HG03378 (cell line): Measurements from ENCODE around the gene YIF1A.
"Not testable (repeated sequence)": the region's sequence is repeated elsewhere in the genome, so short reads cannot be mapped to it uniquely, and the experiment has no call there.

ENCODE experiments used
- ATAC-seq: cut with Tn5 transposase; IDR thresholded peaks from one replicate; pipeline ENCODE4 v1.9.1; 2021; ENCODE audit warnings: mild to moderate bottlenecking, moderate library complexity; ENCODE audit not compliant: unreplicated experiment

The YIF1A gene

DNA sequence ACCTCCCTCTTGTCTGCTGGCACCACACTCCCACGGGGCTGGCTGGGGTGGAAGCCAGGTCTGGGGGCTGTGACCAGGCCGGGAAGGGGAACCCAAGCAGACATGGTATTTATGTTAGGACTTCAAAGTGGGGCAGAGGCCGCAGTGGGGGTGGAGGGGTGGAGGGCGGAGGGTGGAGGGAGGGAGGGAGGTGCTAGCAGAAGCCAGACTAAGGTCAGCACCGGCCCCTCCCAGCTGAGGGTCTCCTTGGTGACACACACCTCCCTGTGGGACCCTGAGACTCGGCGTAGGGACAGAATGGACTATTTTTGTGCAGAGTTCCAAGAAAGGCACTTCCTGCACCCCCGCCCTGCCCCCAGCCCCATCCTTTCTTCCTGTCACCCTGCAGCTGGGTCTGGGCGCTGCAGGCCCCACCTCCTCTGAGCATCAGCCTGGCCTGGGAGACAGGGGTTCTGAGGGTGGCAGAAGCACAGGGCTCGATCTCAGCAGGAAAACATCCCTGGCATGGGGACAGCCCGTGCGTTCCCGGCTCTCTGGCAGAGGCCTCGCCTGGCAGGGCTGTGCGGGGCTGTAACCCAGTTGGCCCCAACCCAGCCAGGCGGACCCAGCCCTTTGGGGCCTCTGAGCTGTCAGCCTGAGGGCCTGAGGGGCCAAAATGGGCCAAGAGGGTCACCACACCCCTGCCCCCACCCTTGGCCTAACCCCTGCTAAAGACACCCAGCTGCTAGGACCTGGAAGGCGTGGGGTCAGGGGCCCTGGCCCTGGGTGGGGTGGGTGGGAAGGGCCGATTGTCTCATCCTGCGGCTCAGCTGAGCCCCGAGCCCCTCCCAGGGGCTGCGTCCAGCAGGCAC is 37.5 kb upstream of the YIF1A start:
- ATAC-seq = no peak

DNA sequence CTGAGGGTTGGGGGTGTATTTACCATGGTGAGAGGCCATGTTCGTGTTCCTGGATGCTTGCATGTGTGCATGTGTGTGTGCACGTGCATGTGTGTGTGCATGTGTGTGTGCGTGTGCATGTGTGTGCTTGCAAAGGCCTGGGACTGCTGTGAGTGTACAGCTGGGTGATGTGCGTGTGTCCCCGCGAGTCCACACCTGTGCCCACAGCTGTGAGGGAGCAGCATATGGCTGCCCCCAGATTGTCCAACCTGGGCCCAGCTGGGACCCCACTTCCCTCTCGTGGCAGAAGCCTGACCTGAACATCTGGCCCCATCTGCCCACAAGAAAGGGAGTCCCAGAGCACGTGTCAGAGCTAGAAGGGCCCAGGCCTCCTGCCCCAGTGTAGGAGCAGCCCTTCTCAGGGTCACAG is 36.3 kb upstream of the YIF1A start:
- no peak for ATAC-seq

DNA sequence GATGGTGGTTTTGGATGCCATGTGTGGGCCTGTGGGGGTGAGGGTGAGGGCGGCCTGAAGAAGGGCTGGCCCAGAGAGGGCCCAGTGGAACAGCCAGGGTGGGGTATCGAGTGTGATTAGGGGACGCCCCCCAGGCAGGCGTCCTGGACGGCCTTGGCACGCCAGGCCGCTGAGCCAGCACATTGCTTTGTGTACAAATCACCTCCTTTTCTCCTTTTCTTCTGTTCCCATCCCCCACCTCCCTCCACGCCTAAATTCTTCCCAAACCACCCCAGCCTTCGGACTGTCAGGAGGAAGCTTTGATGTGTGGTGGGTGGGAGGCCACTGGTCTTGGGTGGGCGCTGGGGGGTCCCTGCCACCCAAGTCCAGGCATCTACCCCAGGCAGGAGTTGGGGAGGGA is 35.7 kb upstream of the YIF1A start:
- ATAC-seq = no peak

DNA sequence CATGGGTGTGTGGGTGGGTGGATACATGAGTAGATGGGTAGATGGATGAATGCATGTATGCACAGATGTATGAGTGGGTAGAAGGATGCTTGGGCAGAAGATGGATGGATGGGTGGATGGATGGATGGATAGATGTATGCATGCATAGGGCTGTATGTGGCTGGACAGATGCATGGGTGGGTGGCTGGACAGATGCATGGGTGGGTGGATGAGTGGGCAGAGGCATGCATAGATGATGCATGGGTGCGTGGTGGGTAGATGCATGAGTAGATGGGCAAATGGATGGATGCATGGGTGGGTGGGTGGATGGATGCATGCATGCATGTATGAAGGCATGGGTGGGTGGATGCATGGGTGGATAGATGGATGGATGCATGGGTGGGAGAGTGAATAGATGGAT is 34.7 kb upstream of the YIF1A start:
- no peak for ATAC-seq

DNA sequence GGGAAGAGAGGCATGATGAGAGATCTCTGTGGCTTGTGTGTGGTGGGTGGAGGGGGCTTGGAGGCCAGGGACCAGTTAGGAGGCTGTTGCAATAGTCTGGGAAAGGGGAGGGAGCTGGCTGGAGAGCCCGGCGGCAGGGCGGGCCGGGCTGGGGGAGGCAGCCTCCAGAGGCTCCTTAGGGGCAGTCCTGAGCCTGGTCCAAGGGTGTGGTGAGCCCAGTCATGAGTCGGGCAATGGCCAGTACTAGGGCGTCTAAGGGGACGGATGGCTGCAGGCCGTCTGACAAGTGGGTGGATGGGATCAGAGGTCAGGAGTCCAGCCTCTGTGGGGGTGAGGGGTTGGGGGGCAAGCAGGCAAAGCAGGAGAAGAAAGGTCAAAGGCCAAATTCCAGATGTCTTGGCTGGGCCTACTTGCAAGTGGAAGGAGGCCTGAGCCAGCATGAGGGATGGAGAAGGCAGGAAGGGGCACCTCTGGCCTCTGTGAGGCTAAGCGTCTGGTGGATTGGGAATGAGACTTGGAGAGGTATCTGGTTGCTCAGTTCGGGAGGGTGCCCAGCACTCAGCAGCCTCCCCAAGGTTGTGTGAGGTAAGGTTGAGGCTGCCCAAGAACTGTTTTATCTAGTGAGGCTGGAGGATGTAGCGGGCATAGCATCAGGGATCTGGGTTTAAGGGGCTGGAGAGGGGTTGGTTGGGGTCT is 33.9 kb upstream of the YIF1A start:
- no peak for ATAC-seq

DNA sequence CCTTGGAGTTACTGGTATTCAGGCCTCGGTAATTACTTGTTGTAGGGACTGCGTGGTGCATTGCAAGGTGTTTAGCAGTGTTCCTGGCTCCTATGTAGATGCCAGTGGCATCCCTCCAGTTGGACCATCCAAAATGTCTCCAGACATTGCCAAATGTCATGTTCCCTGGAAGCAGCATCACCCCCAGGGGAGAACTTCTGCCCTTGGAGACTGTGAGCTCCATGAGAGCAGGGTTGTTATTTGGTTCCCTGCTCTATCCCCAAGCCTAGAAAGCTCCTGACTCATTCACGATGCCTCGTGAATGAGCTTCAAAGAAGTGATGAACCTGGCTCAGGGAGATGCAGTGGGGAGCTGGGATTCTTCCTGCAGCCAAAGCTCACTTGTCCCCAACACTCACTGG is 32.7 kb upstream of the YIF1A start:
- ATAC-seq = no peak

DNA sequence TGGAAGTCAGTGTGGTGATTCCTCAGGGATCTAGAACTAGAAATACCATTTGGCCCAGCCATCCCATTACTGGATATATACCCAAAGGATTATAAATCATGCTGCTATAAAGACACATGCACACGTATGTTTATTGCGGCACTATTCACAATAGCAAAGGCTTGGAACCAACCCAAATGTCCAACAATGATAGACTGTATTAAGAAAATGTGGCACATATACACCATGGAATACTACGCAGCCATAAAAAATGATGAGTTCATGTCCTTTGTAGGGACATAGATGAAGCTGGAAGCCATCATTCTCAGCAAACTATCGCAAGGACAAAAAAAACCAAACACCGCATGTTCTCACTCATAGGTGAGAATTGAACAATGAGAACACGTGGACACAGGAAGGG is 31.8 kb upstream of the YIF1A start:
- ATAC-seq = not testable (repeated sequence)

DNA sequence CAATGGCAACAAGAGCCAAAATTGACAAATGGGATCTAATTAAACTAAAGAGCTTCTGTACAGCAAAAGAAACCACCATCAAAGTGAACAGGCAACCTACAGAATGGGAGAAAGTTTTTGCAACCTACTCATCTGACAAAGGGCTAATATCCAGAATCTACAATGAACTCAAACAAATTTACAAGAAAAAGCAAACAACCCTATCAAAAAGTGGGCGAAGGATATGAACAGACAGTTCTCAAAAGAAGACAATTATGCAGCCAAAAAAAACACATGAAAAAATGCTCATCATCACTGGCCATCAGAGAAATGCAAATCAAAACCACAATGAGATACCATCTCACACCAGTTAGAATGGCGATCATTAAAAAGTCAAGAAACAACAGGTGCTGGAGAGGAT is 31.3 kb upstream of the YIF1A start:
- ATAC-seq = not testable (repeated sequence)

DNA sequence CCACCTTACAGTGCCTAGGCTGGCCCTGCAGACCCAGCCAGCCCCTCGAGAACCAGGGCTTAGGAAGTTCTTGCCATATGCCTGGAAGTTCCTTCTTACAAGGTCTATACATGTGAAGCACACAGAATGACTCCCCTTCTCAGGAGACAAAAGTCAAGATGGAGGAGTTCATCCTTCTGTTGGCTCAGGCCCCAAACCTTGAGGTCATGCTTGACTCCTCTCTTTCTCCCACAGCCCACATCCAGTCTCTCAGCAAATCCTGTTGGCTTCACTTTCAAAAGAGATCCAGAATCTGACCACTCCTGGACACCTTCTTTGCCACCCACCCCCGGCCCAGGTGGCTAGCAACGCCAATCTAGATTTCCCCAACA is 29.6 kb upstream of the YIF1A start:
- ATAC-seq = no peak

DNA sequence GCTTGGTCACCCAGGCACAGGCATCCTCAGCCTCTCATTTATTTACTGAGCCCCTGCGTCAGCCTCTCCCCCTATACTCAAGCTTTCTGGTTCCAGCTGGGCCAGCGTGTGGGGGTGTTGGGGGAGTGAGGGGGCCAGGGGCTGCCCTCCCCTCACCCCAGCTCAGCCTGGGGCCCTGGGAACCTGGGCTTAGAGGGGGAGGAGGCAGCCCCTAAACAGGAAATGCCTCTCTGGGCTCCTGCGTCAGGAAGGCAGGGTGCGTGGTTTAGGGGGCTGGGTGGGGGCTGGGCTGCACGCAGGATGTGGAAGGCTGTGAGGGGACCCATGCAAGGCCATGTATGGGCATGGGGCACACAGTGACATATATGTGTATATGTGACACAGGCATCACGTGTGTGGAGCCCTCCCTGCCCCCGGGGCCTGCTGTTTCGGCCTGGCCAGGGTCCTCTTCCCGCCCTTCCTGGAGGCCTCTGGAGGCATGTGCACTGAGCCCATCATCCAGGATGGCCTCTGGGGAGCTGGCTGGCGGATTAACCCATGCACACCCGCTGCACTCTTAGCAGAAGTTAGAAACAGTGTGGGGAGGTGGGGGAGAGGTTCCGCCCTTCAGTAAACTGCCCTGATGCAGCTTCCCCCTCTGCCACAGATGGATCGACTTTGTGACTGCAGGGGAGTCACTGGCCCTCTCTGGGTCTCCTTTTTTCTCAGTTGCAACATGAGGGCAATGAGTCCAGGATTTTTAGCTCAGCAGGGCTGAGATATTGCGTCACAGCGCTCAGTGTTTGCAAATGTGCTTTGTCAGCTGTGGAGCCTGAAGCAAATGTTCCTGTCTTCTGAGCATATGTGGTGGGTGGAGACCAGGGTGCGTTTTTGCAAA is 29.0 kb upstream of the YIF1A start:
- ATAC-seq = no peak

DNA sequence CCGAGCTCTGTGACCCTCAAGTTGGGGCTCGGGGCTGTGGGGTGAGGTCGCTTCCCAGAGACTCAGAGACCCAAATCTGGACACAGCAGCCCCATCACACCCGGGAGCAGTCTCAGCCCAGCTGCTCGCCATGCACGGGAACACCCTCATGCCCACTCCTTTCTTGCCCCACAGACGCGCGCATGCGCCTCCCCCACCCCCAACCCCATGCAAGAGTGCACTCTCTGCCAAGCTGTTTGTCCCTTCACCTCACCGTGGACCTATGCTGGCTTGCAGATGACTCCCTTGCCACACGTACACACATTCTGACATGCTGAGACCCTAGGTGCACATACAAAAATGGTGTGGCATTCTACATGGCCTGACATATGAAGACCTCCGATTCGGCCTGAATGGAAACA is 28.4 kb upstream of the YIF1A start:
- ATAC-seq = no peak

DNA sequence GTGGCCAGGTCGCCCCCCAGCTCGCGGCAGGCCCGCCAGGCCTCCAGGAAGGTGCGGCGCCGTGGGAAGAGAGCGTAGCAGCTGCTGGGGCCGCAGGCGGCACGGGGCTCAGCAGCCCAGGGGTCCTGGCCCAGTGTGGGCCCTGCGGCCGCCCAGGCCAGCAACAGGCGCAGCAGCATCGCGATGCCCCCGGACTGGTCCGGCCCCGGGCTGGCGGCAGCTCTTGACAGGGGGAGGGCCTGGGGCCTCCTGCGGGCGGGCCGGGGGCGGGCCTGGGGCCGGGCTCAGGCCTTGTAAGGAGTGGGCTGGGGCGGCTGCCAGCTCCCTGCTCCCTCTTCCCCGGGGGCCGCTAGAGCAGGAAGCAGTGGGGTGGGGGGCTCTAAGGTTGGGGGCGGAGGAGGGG is 27.9 kb upstream of the YIF1A start, which contains the start of gene CD248:
CD248 (minus strand) TSS at position 196 of the 403 bp plus-strand sequence; CDS start at position 179, 17 bp downstream.
- no peak for ATAC-seq

DNA sequence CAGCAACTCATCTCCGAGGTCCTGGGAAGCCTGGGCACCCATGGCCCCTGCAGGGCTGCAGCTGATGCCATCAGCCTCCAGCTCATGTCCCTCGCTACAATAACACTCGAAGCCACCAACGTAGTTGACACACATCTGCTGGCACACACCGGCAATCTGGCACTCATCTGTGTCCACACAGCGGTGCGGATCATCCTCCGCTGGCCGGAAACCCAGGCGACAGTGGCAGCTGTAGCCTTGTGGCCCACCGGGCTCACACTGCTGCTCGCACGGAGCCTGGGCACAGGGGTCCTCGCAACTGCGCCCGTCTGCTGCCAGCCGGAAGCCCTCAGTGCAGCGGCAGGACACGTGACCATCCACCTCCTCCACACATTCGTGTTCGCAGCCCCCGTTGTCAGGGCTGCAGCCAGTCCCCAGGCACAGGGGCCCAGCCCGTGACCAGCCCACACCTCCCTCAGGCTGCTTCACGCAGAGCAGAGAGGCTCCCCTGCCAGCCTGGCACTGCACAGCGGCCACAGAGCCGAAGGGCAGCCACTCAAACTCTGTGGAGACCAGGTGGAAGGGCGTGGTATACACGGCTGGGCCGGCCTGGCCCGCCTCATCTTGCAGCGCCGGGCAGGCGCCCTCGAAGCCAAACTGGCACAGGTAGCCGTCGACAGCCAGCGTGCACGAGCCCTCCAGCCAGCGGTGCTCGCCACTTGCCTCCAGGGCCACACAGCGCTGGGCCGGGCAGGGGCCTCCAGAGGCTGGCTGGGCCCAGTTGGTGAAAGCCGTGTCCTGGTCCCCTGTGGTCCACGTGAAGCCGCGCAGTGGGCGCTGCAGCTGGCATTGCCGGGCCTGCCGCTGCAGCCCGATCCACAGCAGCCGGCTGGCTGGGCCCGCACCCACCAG is 27.2 kb upstream of the YIF1A start:
- no peak for ATAC-seq

DNA sequence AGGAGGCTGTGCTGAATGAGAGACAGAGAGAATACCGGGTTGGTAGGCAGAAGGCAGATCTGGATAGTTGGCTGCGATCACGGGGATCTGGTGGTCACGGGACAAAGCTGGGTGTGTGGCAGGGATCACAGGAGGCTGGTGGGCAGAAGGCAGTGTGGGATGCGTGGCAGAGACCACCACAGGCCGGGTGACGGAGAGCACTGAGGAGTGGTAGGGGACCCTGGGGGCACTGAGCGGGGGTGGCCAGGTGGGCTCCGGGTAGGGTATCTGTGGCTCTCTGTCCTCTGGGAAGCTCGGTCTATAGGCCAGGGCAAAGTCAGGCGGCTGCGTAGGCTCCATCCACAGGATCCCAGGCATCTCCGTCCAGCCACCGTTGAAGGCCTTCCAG is 26.5 kb upstream of the YIF1A start:
- ATAC-seq = no peak

DNA sequence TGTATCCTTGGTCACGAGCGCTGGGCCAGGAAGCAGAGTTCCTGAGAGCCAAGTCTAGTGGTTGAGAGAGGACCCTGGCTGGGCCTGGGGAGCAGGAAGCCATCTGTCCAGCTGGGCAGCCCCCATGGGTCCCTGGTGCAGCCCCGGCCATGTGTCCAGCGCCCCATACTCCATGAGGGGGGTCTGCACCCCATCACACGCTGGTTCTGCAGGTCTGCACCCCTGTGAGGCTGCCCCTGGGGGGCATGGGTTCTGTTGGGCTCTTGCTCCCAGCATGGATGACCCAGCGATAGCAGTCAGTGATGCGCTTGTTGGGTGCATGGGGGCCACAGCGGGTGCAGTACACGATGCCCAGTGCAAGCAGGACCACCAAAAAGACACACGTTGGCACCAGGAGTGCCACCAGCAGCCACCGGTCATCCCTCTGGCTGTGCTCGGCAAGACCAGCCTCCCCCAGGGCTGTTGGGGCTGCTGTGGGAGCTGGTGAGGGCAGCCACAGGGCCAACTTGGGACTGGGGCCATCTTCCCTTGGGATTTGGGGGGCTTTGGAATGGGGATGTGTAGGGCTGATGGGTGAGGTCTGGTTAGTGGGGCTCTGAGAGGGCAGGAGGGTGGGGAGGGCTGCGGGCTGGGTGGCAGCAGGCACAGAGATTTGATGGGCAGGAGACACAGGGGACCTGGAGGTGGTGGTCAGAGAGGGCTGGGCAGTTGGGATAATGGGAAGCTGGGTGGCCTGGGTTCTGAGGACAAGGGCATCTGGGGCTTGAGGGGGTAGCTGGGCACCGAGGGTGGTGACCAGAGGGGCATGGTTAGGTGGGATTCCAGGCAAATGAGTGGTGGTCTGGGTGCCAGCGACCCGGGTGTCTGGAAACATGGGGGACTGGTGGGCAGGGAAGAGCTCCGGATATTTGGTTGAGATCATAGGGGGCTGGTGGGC is 25.9 kb upstream of the YIF1A start:
- no peak for ATAC-seq

DNA sequence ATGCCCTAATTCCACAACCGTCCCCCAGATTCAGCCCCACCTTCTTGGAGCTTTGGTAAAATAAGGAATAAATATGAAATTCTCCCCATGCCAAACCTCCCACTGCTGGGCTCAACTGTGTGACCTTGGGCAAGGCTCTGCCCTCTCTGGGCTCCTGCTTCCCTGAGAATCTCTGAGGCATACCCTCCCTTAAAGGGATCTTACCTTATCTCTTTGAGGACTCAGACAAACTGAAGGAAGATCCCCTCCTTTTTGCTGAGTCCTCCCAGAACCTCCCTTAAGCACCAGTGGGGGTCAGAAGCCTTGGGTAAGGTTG is 25.2 kb upstream of the YIF1A start:
- ATAC-seq = no peak

DNA sequence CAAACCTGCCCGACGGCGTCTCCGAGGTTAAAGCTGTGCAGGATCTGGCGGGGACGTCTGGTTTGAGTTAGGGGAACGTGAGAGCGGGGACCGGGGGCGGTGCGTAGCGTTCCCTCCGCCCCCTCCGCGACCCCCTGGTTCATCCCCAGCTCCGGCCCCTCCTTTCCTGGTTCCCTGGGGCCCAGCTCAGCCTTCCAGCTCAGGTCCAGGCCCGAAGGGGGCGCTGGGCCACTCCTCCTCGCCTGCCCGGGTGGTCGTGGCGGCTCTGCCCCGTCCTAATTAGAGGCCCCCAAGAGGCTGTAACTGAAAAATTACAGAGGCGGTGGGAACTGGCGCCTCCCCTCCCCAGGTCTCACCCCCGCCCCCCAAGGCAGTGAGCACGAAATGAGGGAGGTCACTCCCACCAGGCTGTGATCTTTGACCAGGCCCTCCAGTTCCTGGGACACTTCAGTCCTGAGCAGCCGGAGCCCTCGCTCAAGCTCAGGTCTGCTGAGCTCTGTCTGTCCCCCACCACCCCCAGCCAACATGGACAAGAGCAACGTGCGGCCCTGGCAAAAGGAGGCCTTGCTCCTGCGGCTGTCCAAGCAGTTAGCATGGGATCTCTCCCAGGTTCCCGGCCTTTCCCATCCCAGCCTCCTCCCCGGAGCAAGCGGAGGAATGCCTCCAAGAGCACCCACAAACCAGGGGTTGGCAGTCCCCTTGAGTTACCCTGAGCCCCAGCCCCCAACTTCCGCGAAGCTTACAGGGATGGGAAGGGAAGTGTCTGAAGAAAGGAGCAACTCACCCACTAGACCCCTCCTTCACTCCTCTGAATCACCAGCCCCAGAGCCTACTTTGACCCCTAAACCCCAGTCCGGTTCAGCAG is 24.6 kb upstream of the YIF1A start:
- ATAC-seq = no peak

DNA sequence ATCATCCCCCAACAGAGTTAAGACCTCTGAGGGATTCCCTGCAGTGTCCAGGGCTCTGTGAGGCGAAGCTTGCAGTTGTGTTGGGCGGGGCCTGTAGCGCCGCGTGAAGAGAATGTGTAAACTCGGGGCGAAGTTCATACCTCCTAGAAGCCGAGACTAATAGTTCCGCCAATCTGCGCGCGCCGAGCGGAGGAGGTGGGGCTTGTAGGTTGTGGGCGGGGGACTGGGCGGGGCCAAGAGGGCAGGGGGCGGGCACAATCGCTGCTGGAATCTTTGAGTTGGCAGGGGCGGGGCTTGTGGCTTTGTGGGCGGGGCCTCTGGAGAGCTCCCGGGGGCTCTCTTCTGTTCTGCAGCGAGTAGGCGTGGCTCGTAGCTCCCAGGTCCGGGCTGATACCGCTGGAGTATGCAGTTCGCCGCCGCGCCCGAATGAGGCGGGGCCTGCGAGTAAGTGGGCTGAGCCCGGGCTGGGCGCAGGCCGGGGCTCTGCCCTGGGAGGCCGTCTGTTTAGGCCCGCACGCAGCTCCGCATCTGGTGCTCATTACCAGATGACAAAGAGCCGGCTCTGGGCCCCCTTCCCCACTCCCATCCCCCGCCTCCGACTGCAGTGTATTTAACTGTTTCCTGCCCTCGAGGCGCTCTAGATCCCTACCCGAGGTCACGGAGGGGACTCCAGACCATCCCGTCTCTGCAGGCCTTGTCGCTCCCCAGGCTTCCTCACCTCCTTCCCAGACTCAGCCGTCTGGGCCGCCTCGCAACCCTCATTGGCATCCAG is 23.8 kb upstream of the YIF1A start:
- ATAC-seq = peak; percentile 42
